DOHH2 (cell line): ENCODE results near the gene KAT6B.

Experiments used
- H3F3A ChIP-seq: fragments of 200-600 bp; sonication (generic), shearing (Covaris generic); 2 replicates; pipeline ENCODE4 v1.6.0; 2016; ENCODE audit warnings: antibody characterized with exemption, mild to moderate bottlenecking; ENCODE audit not compliant: control insufficient read depth, insufficient read depth
- H3K27ac ChIP-seq: fragments of 200-600 bp; sonication (generic); 2 replicates; pipeline ENCODE4 v1.5.1; 2014; ENCODE audit warnings: low read depth, mild to moderate bottlenecking, low read length, moderate library complexity
- H3K27me3 ChIP-seq: fragments of 200-600 bp; sonication (generic); 2 replicates; pipeline ENCODE4 v1.6.1; 2014; ENCODE audit warnings: mild to moderate bottlenecking, low read length, mixed read lengths; ENCODE audit not compliant: control insufficient read depth
- H3K36me3 ChIP-seq: fragments of 200-600 bp; sonication (generic); 2 replicates; pipeline ENCODE4 v1.6.1; 2014; ENCODE audit warnings: mild to moderate bottlenecking, low read length, moderate library complexity, mixed read lengths; ENCODE audit not compliant: control insufficient read depth
- H3K4me1 ChIP-seq: fragments of 200-600 bp; sonication (generic); 2 replicates; pipeline ENCODE4 v1.6.1; 2014; ENCODE audit warnings: mild to moderate bottlenecking, low read length, mixed read lengths; ENCODE audit not compliant: control insufficient read depth
- H3K4me2 ChIP-seq: fragments of 200-600 bp; sonication (generic); 2 replicates; pipeline ENCODE4 v1.6.0; 2014; ENCODE audit warnings: mild to moderate bottlenecking, low read length, moderate library complexity
- H3K4me3 ChIP-seq: fragments of 200-600 bp; sonication (generic); 2 replicates; pipeline ENCODE4 v1.5.1; 2014; ENCODE audit warnings: mild to moderate bottlenecking, low read length, mixed read lengths
- H3K79me2 ChIP-seq: fragments of 200-600 bp; sonication (generic); 2 replicates; pipeline ENCODE4 v1.6.1; 2014; ENCODE audit warnings: mild to moderate bottlenecking, low read length, mixed read lengths; ENCODE audit not compliant: control insufficient read depth
- H3K9me2 ChIP-seq: fragments of 200-600 bp; sonication (generic); replicated peaks from 2 replicates; pipeline ENCODE4 v1.6.1; 2014; ENCODE audit warnings: mild to moderate bottlenecking, low read length, mixed read lengths; ENCODE audit not compliant: control insufficient read depth
- H3K9me3 ChIP-seq: fragments of 200-600 bp; sonication (generic); 2 replicates; pipeline ENCODE4 v1.6.1; 2014; ENCODE audit warnings: antibody characterized with exemption, low read length, mixed read lengths; ENCODE audit not compliant: control insufficient read depth, insufficient read depth
- H4K20me1 ChIP-seq: fragments of 200-600 bp; sonication (generic); 2 replicates; pipeline ENCODE4 v1.6.0; 2014; ENCODE audit warnings: low read depth, mild to moderate bottlenecking, antibody characterized with exemption, low read length, moderate library complexity; ENCODE audit not compliant: control insufficient read depth, insufficient read depth
- EZH2phosphoT487 ChIP-seq: fragments of 200-600 bp; sonication (generic); IDR thresholded peaks from 2 replicates; pipeline ENCODE4 v1.6.1; 2017; ENCODE audit warnings: borderline replicate concordance, mild to moderate bottlenecking, antibody characterized with exemption, low read length, moderate library complexity, mixed read lengths
- TF ChIP-seq, protein P1 (sequence below): fragments of 200-600 bp; sonication (generic); IDR thresholded peaks from one replicate; pipeline ENCODE4 v1.5.1; 2014; ENCODE audit warnings: antibody characterized with exemption, mild to moderate bottlenecking, low read depth, low read length; ENCODE audit not compliant: poor library complexity, severe bottlenecking

KAT6B gene

DNA sequence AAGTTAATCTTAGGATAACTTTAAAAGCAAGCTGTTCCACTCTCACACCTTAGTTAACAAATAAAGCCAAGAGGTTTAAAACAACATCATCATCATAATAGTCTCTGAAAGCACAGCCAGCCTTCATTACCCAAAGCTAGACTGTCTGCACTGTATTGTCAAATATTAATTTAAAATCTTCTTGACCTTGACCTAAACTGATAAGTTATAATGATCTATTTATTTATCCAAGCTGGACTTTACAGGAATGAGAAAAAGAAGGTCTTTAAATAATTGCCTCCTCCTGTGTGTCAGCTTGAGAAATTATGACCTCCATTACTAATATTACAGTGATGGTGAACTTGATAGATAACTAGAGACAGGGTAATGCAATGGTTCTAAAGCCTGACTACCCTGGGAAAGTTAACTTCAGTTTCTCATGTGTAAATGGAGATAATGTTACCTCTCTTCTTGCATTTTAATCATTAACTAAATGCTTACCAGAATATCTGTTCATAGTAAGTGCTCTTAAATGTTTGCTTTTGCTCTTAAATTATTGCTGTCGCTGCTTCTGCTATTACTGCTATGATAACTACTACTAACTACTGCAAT lies 111.0 kb downstream of the KAT6B start:
- no peaks in the 10 kb centered on the region for H3K36me3 ChIP-seq

DNA sequence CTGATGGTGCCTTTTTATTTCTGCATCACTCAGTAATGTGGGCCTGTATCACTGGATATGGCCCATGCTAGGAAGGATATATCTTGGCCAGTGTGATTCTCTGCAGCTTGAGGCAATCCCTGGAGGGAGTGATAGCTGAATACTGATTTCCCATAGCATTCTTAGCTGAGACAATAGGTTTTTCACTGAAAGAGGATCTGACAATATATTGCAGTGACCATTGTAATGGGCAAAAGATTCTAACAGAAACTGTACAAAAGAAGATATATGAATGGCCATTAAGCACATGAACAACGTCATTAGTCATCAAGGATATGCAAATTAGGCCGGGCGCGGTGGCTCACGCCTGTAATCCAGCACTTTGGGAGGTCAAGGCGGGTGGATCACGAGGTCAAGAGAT lies 117.8 kb downstream of the KAT6B start:
- H3K4me2 ChIP-seq, result no peak overlapping the region
- no peak overlapping the region for H3K4me3 ChIP-seq
- H3K79me2 ChIP-seq, result 0 out of 2 replicates have a peak, but pooled peaks cover 3% of the 10 kb centered on the region
- H3K9me2 ChIP-seq, result no peaks in the 10 kb centered on the region
- H3K4me1 ChIP-seq, result no peaks in the 10 kb centered on the region
- no peak for TF ChIP-seq EZH2phosphoT487
- TF ChIP-seq, protein P1, sequence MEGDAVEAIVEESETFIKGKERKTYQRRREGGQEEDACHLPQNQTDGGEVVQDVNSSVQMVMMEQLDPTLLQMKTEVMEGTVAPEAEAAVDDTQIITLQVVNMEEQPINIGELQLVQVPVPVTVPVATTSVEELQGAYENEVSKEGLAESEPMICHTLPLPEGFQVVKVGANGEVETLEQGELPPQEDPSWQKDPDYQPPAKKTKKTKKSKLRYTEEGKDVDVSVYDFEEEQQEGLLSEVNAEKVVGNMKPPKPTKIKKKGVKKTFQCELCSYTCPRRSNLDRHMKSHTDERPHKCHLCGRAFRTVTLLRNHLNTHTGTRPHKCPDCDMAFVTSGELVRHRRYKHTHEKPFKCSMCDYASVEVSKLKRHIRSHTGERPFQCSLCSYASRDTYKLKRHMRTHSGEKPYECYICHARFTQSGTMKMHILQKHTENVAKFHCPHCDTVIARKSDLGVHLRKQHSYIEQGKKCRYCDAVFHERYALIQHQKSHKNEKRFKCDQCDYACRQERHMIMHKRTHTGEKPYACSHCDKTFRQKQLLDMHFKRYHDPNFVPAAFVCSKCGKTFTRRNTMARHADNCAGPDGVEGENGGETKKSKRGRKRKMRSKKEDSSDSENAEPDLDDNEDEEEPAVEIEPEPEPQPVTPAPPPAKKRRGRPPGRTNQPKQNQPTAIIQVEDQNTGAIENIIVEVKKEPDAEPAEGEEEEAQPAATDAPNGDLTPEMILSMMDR, result no peak
- H3K36me3 ChIP-seq, result no peaks in the 10 kb centered on the region
- H4K20me1 ChIP-seq, result 0 out of 2 replicates have a peak, but pooled peaks cover 8% of the 10 kb centered on the region
- no peaks in the 10 kb centered on the region for H3F3A ChIP-seq
- no peak overlapping the region for H3K27ac ChIP-seq
- no peaks in the 10 kb centered on the region for H3K9me3 ChIP-seq
- H3K27me3 ChIP-seq, result no peaks in the 10 kb centered on the region

More for the DNA sequence above, 111.0 kb downstream of the KAT6B start:
- H3K79me2 ChIP-seq, result peaks cover 5% of the 10 kb centered on the region; the same call in 1 of the 2 replicates
- no peaks in the 10 kb centered on the region for H3F3A ChIP-seq
- H3K9me3 ChIP-seq, result no peaks in the 10 kb centered on the region
- H4K20me1 ChIP-seq, result peaks cover 4% of the 10 kb centered on the region; the same call in 1 of the 2 replicates
- H3K9me2 ChIP-seq, result no peaks in the 10 kb centered on the region
- no peak overlapping the region for H3K4me2 ChIP-seq
- no peak overlapping the region for H3K4me3 ChIP-seq
- TF ChIP-seq, protein P1, result no peak
- TF ChIP-seq EZH2phosphoT487, result no peak
- no peaks in the 10 kb centered on the region for H3K4me1 ChIP-seq
- no peaks in the 10 kb centered on the region for H3K27me3 ChIP-seq
- H3K27ac ChIP-seq, result no peak overlapping the region

DNA sequence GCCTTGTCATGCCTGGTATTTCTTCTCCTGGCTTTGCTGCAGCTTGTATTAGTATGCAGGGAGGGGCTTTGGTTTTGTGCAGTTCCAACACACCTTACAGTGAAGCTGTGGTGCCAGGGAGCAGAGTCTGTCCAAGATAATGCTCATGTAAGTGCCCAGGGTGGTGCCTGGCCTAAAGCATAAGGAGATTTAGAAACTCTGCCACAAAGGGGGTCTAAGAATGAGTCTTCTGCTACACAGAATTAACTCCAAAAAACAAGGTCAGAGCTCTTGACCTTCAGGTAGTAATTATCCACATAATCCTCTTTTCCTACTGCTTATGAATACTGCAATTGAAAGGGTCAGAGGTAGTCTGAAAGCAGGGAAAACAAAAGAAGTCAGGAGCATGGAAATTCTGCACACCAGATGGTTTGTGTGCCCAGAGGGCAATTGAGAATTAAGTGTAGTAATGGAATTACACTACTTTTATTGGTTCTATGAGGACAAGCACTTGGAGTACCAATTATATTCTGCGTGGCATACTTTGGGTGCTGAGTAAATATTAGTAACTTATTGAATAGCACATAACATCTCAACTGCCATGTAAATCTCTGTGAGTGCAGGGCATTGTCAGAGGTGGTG lies 121.5 kb downstream of the KAT6B start:
- no peak overlapping the region for H3K4me3 ChIP-seq
- H3K4me1 ChIP-seq, result no peaks in the 10 kb centered on the region
- H3K27ac ChIP-seq, result no peak overlapping the region
- TF ChIP-seq, protein P1, result no peak
- TF ChIP-seq EZH2phosphoT487, result no peak
- H4K20me1 ChIP-seq, result 0 out of 2 replicates have a peak, but pooled peaks cover 8% of the 10 kb centered on the region
- 0 out of 2 replicates have a peak, but pooled peaks cover 3% of the 10 kb centered on the region for H3K79me2 ChIP-seq
- 0 out of 2 replicates have a peak, but pooled peaks cover 2% of the 10 kb centered on the region for H3F3A ChIP-seq
- no peaks in the 10 kb centered on the region for H3K9me3 ChIP-seq
- H3K9me2 ChIP-seq, result no peaks in the 10 kb centered on the region
- no peaks in the 10 kb centered on the region for H3K27me3 ChIP-seq
- H3K4me2 ChIP-seq, result no peak overlapping the region
- no peaks in the 10 kb centered on the region for H3K36me3 ChIP-seq
